ENCODE measurements around the gene BMP5.

Gene BMP5

GRCh38 chr6:55811074-55811473 is 64.3 kb downstream of the BMP5 start:
- DNase-seq (ENCODE audit: low read depth in 3 of 3) = no peak

GRCh38 chr6:55802259-55802658 is 73.1 kb downstream of the BMP5 start:
- no peak for DNase-seq (ENCODE audit: low read depth in 3 of 3)

- no peak for DNase-seq (ENCODE audit: low read depth in 3 of 3)
Observed at GRCh38 chr6:55798571-55798970, 76.8 kb downstream of the BMP5 start.

- DNase-seq (ENCODE audit: low read depth in 3 of 3) = no peak
Observed at GRCh38 chr6:55794136-55794812, 81.1 kb downstream of the BMP5 start.

GRCh38 chr6:55785273-55785672 is 90.1 kb downstream of the BMP5 start:
- no peak for DNase-seq (ENCODE audit: low read depth in 3 of 3)

GRCh38 chr6:55782275-55782674 is 93.1 kb downstream of the BMP5 start:
- DNase-seq (ENCODE audit: low read depth in 3 of 3) = no peak

GRCh38 chr6:55778705-55779104 is 96.7 kb downstream of the BMP5 start:
- no peak for DNase-seq (ENCODE audit: low read depth in 3 of 3)

GRCh38 chr6:55777469-55777868 is 97.9 kb downstream of the BMP5 start:
- DNase-seq (ENCODE audit: low read depth in 3 of 3) = no peak

GRCh38 chr6:55776113-55776512 is 99.3 kb downstream of the BMP5 start:
- DNase-seq (ENCODE audit: low read depth in 3 of 3) = no peak

GRCh38 chr6:55775029-55775318 is 100.4 kb downstream of the BMP5 start:
- no peak for DNase-seq (ENCODE audit: low read depth in 3 of 3)

GRCh38 chr6:55774286-55775028 is 100.9 kb downstream of the BMP5 start:
- DNase-seq (ENCODE audit: low read depth in 3 of 3) = no peak

- no peak for DNase-seq (ENCODE audit: low read depth in 3 of 3)
Observed at GRCh38 chr6:55773620-55774216, 101.7 kb downstream of the BMP5 start.

GRCh38 chr6:55772730-55773129 is 102.7 kb downstream of the BMP5 start:
- no peak for DNase-seq (ENCODE audit: low read depth in 3 of 3)

GRCh38 chr6:55759536-55759935 is 115.9 kb downstream of the BMP5 start:
- no peak for DNase-seq (ENCODE audit: low read depth in 3 of 3)

GRCh38 chr6:55758156-55758937 is 117.0 kb downstream of the BMP5 start:
- no peak for DNase-seq (ENCODE audit: low read depth in 3 of 3)

- no peak for DNase-seq (ENCODE audit: low read depth in 3 of 3)
Observed at GRCh38 chr6:55756531-55757031, 118.8 kb downstream of the BMP5 start.

GRCh38 chr6:55748880-55749279 is 126.5 kb downstream of the BMP5 start:
- no peak for DNase-seq (ENCODE audit: low read depth in 3 of 3)

- no peak for DNase-seq (ENCODE audit: low read depth in 3 of 3)
Observed at GRCh38 chr6:55746473-55746872, 128.9 kb downstream of the BMP5 start.

GRCh38 chr6:55734256-55734655 is 141.1 kb downstream of the BMP5 start:
- DNase-seq (ENCODE audit: low read depth in 3 of 3) = no peak

GRCh38 chr6:55729665-55730064 is 145.7 kb downstream of the BMP5 start:
- no peak for DNase-seq (ENCODE audit: low read depth in 3 of 3)

GRCh38 chr6:55726144-55726543 is 149.2 kb downstream of the BMP5 start:
- no peak for DNase-seq (ENCODE audit: low read depth in 3 of 3)

GRCh38 chr6:55714831-55715230 is 160.6 kb downstream of the BMP5 start:
- no peak for DNase-seq (ENCODE audit: low read depth in 3 of 3)
